ENCODE measurements around the gene ELL. TPM values are rescaled to one million over a fixed set of nuclear protein-coding genes. Genes with fewer than 3 reads are reported as not detected.
A peak's percentile ranks its signal among the peaks of the same experiment; 100 is the strongest.

The ELL gene
- total RNA-seq, 1 donor from 2014 or later, result 27.8 TPM

- H3K27me3 Mint-ChIP-seq, result no peaks in the 10 kb centered on the region
- peak overlapping the region; percentile 67 for H3K27ac Mint-ChIP-seq
- H3K36me3 Mint-ChIP-seq (ENCODE audit: low read depth), result no peaks in the 10 kb centered on the region
- intact Hi-C loops (cut with micrococcal nuclease), result no loop called here
- no peak overlapping the region for H3K4me3 Mint-ChIP-seq
- no peak for DNase-seq
- peaks cover 44% of the 10 kb centered on the region for H3K4me1 Mint-ChIP-seq
- no peaks in the 10 kb centered on the region for H3K9me3 Mint-ChIP-seq
Observed at GRCh38 chr19:18506101-18506930, 15.6 kb downstream of the ELL start.

- Mint-ChIP-seq H3K27me3 (no peaks in the 10 kb centered on the region), H3K36me3 (ENCODE audit: low read depth) (no peaks in the 10 kb centered on the region), H3K9me3 (no peaks in the 10 kb centered on the region), H3K27ac (peak overlapping the region; percentile 31), H3K4me3 (no peak overlapping the region), H3K4me1 (peaks cover 51% of the 10 kb centered on the region)
- intact Hi-C loops (cut with micrococcal nuclease), result no loop called here
- DNase-seq, result no peak
Observed at GRCh38 chr19:18504886-18505610, 16.8 kb downstream of the ELL start.

- intact Hi-C loops (cut with micrococcal nuclease), result no loop called here
- Mint-ChIP-seq H3K36me3 (ENCODE audit: low read depth) (no peaks in the 10 kb centered on the region), H3K9me3 (no peaks in the 10 kb centered on the region), H3K4me3 (no peak overlapping the region), H3K4me1 (peaks cover 53% of the 10 kb centered on the region), H3K27ac (no peak overlapping the region), H3K27me3 (no peaks in the 10 kb centered on the region)
- DNase-seq, result no peak
Observed at GRCh38 chr19:18503971-18504885, 17.6 kb downstream of the ELL start.

GRCh38 chr19:18503337-18503970 lies 18.4 kb downstream of the ELL start:
- no peak overlapping the region for H3K4me3 Mint-ChIP-seq
- H3K36me3 Mint-ChIP-seq (ENCODE audit: low read depth), result no peaks in the 10 kb centered on the region
- intact Hi-C loops (cut with micrococcal nuclease), result no loop called here
- peaks cover 59% of the 10 kb centered on the region for H3K4me1 Mint-ChIP-seq
- H3K27ac Mint-ChIP-seq, result no peak overlapping the region
- H3K27me3 Mint-ChIP-seq, result no peaks in the 10 kb centered on the region
- H3K9me3 Mint-ChIP-seq, result no peaks in the 10 kb centered on the region
- DNase-seq, result no peak

- H3K4me1 Mint-ChIP-seq, result peaks cover 60% of the 10 kb centered on the region
- no peaks in the 10 kb centered on the region for H3K27me3 Mint-ChIP-seq
- H3K9me3 Mint-ChIP-seq, result no peaks in the 10 kb centered on the region
- intact Hi-C loops (cut with micrococcal nuclease), result no loop called here
- peak overlapping the region; percentile 1 for H3K27ac Mint-ChIP-seq
- no peaks in the 10 kb centered on the region for H3K36me3 Mint-ChIP-seq (ENCODE audit: low read depth)
- DNase-seq, result no peak
- H3K4me3 Mint-ChIP-seq, result no peak overlapping the region
Observed at GRCh38 chr19:18502638-18503294, 19.1 kb downstream of the ELL start.

GRCh38 chr19:18502246-18502637 lies 19.6 kb downstream of the ELL start:
- no peaks in the 10 kb centered on the region for H3K36me3 Mint-ChIP-seq (ENCODE audit: low read depth)
- no peaks in the 10 kb centered on the region for H3K27me3 Mint-ChIP-seq
- no peak for DNase-seq
- H3K4me1 Mint-ChIP-seq, result peaks cover 57% of the 10 kb centered on the region
- peak overlapping the region; percentile 1 for H3K27ac Mint-ChIP-seq
- no peak overlapping the region for H3K4me3 Mint-ChIP-seq
- H3K9me3 Mint-ChIP-seq, result no peaks in the 10 kb centered on the region
- intact Hi-C loops (cut with micrococcal nuclease), result no loop called here

- Mint-ChIP-seq H3K9me3 (no peaks in the 10 kb centered on the region), H3K4me3 (no peak overlapping the region), H3K27me3 (no peaks in the 10 kb centered on the region), H3K36me3 (ENCODE audit: low read depth) (no peaks in the 10 kb centered on the region), H3K27ac (no peak overlapping the region), H3K4me1 (peaks cover 57% of the 10 kb centered on the region)
- intact Hi-C loops (cut with micrococcal nuclease), result no loop called here
- DNase-seq, result no peak
Observed at GRCh38 chr19:18501832-18502231, 20.0 kb downstream of the ELL start.

- no peak overlapping the region for H3K27ac Mint-ChIP-seq
- no peaks in the 10 kb centered on the region for H3K36me3 Mint-ChIP-seq (ENCODE audit: low read depth)
- no peaks in the 10 kb centered on the region for H3K27me3 Mint-ChIP-seq
- no peak overlapping the region for H3K4me3 Mint-ChIP-seq
- no peaks in the 10 kb centered on the region for H3K9me3 Mint-ChIP-seq
- DNase-seq, result no peak
- H3K4me1 Mint-ChIP-seq, result peaks cover 57% of the 10 kb centered on the region
- intact Hi-C loops (cut with micrococcal nuclease), result no loop called here
Observed at GRCh38 chr19:18501351-18501750, 20.5 kb downstream of the ELL start.

GRCh38 chr19:18500799-18501198 lies 21.1 kb downstream of the ELL start:
- H3K4me1 Mint-ChIP-seq, result peaks cover 60% of the 10 kb centered on the region
- H3K9me3 Mint-ChIP-seq, result no peaks in the 10 kb centered on the region
- no peak overlapping the region for H3K27ac Mint-ChIP-seq
- H3K4me3 Mint-ChIP-seq, result no peak overlapping the region
- H3K36me3 Mint-ChIP-seq (ENCODE audit: low read depth), result no peaks in the 10 kb centered on the region
- intact Hi-C loops (cut with micrococcal nuclease), result no loop called here
- no peaks in the 10 kb centered on the region for H3K27me3 Mint-ChIP-seq
- DNase-seq, result no peak

GRCh38 chr19:18500376-18500775 lies 21.5 kb downstream of the ELL start:
- no peak for DNase-seq
- Mint-ChIP-seq H3K4me1 (peaks cover 60% of the 10 kb centered on the region), H3K9me3 (no peaks in the 10 kb centered on the region), H3K27ac (peak overlapping the region; percentile 59), H3K4me3 (no peak overlapping the region), H3K27me3 (no peaks in the 10 kb centered on the region), H3K36me3 (ENCODE audit: low read depth) (no peaks in the 10 kb centered on the region)
- intact Hi-C loops (cut with micrococcal nuclease), result no loop called here

GRCh38 chr19:18499055-18499775 lies 22.7 kb downstream of the ELL start:
- no peaks in the 10 kb centered on the region for H3K27me3 Mint-ChIP-seq
- H3K4me1 Mint-ChIP-seq, result peaks cover 60% of the 10 kb centered on the region
- intact Hi-C loops (cut with micrococcal nuclease), result no loop called here
- H3K27ac Mint-ChIP-seq, result peak overlapping the region; percentile 36
- H3K9me3 Mint-ChIP-seq, result no peaks in the 10 kb centered on the region
- H3K36me3 Mint-ChIP-seq (ENCODE audit: low read depth), result no peaks in the 10 kb centered on the region
- DNase-seq, result peak; percentile 66
- no peak overlapping the region for H3K4me3 Mint-ChIP-seq

- Mint-ChIP-seq H3K36me3 (ENCODE audit: low read depth) (no peaks in the 10 kb centered on the region), H3K9me3 (no peaks in the 10 kb centered on the region), H3K4me3 (peak overlapping the region; percentile 3), H3K27me3 (no peaks in the 10 kb centered on the region), H3K4me1 (peaks cover 60% of the 10 kb centered on the region), H3K27ac (peak overlapping the region; percentile 54)
- intact Hi-C loops (cut with micrococcal nuclease), result loop anchor here (1.0 to 2.0 kb wide), 3 partner anchors 18 to 52 kb away; partner anchors contain the start of gene ELL
- no peak for DNase-seq
Observed at GRCh38 chr19:18496980-18497256, 25.0 kb downstream of the ELL start.
